Hepatocyte (in vitro differentiated cells): ENCODE results near the gene GRK5.

Experiments used
- EZH2 ChIP-seq: fragments of 200-600 bp; sonication (generic); IDR thresholded peaks from 2 replicates; pipeline ENCODE4 v1.6.1; 2016; ENCODE audit warnings: antibody characterized with exemption, mild to moderate bottlenecking, borderline replicate concordance
- TF ChIP-seq, protein P1 (sequence below): fragments of 200-600 bp; sonication (generic); IDR thresholded peaks from 2 replicates; pipeline ENCODE4 v1.5.1; 2016; ENCODE audit warnings: antibody characterized with exemption, mild to moderate bottlenecking; ENCODE audit not compliant: poor library complexity

- TF ChIP-seq, protein P1, sequence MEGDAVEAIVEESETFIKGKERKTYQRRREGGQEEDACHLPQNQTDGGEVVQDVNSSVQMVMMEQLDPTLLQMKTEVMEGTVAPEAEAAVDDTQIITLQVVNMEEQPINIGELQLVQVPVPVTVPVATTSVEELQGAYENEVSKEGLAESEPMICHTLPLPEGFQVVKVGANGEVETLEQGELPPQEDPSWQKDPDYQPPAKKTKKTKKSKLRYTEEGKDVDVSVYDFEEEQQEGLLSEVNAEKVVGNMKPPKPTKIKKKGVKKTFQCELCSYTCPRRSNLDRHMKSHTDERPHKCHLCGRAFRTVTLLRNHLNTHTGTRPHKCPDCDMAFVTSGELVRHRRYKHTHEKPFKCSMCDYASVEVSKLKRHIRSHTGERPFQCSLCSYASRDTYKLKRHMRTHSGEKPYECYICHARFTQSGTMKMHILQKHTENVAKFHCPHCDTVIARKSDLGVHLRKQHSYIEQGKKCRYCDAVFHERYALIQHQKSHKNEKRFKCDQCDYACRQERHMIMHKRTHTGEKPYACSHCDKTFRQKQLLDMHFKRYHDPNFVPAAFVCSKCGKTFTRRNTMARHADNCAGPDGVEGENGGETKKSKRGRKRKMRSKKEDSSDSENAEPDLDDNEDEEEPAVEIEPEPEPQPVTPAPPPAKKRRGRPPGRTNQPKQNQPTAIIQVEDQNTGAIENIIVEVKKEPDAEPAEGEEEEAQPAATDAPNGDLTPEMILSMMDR: no peak
- no peak for TF ChIP-seq EZH2
These were observed 142.6 kb downstream of the GRK5 start for GRCh38 chr10:119349937-119350501.
